ENCODE data around the gene ALPI.

- no peak for TF ChIP-seq CTCF (IDR thresholded peaks at IDR 0.05)
- TF ChIP-seq POLR2A (IDR thresholded peaks at IDR 0.05), result no peak
- no peak for TF ChIP-seq POLR2AphosphoS5 (IDR thresholded peaks at IDR 0.05)
Observed at GRCh38 chr2:232466221-232466620, 10.3 kb downstream of the ALPI start.

All from prostate gland (tissue), 2 donors.